ENCODE measurements around the gene UFD1. TPM values are rescaled to one million over a fixed set of nuclear protein-coding genes. Genes with fewer than 3 reads are reported as not detected.

The UFD1 gene
- total and polyA plus RNA-seq, 4 donors: 23.1 to 111 (median 70.0) TPM

DNA sequence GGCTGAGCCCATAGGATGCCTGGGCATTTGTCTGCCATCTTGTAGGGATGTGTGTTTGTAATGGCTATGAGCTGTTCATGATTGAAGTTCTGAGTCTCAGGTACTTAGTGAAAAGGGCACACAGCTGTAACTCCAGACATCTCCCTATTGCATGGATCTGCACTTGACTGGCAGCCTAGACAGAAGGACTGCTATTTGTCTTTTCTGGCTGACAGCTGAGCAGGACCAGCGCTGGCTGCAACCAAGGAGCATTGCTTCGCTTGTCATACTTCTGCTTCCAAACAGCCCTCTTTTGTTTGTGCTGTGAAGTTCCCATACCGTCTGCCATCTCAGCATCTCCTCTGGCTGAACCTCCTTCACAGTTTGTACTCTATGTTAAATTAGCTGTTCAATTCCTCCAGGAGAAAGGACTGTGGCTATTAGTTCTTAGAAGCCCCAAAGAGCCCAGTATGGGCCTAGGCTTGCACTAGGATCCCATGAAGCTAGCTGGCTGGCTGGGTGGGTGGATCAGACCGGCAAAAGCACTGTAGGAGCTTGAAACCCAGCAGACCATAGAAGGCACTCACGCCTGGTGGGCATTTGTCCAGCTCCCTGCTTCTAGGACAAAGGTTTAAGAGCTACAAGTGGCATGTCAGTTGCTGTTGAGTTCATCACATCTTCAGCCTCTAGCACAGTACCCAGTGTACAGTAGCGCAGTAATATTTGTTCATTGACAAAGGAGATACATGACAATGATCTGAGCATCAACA, 67.9 kb downstream of the UFD1 start:
- Histone ChIP-seq H3K4me3 (no peak overlapping the region), H3K36me3 (ENCODE audit: control insufficient read depth in 4 of 4, insufficient read depth in 4 of 4, low read length in 4 of 4) (peaks cover 0 to 23% (median 5%) of the 10 kb centered on the region in 4 donors), H3K27ac (ENCODE audit: low read depth in 1 of 2, low read length in 1 of 2) (peak overlapping the region in 1 of 2 donors; percentile 3), H3K4me1 (ENCODE audit: control insufficient read depth in 5 of 5, insufficient read depth in 5 of 5, low read length in 5 of 5) (peaks cover 0 to 12% (median 0%) of the 10 kb centered on the region in 5 donors), H3K9me3 (ENCODE audit: control insufficient read depth in 4 of 4, insufficient read depth in 3 of 4, low read length in 3 of 4) (no peaks in the 10 kb centered on the region), H3K9ac (ENCODE audit: insufficient read depth in 1 of 2, low read length in 2 of 2) (no peak overlapping the region), H3K27me3 (ENCODE audit: control insufficient read depth in 3 of 3, insufficient read depth in 3 of 3, low read length in 2 of 3) (no peaks in the 10 kb centered on the region)
- ATAC-seq (ENCODE audit: insufficient read depth, low FRiP score) (no peak), DNase-seq (no peak)
- TF ChIP-seq, protein P1, sequence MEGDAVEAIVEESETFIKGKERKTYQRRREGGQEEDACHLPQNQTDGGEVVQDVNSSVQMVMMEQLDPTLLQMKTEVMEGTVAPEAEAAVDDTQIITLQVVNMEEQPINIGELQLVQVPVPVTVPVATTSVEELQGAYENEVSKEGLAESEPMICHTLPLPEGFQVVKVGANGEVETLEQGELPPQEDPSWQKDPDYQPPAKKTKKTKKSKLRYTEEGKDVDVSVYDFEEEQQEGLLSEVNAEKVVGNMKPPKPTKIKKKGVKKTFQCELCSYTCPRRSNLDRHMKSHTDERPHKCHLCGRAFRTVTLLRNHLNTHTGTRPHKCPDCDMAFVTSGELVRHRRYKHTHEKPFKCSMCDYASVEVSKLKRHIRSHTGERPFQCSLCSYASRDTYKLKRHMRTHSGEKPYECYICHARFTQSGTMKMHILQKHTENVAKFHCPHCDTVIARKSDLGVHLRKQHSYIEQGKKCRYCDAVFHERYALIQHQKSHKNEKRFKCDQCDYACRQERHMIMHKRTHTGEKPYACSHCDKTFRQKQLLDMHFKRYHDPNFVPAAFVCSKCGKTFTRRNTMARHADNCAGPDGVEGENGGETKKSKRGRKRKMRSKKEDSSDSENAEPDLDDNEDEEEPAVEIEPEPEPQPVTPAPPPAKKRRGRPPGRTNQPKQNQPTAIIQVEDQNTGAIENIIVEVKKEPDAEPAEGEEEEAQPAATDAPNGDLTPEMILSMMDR (IDR thresholded peaks at IDR 0.05; ENCODE audit: control extremely low read depth, extremely low read depth): no peak
- 96 to 97% methylated on average over 6 of the region's 6 CpGs for WGBS, 2 donors

DNA sequence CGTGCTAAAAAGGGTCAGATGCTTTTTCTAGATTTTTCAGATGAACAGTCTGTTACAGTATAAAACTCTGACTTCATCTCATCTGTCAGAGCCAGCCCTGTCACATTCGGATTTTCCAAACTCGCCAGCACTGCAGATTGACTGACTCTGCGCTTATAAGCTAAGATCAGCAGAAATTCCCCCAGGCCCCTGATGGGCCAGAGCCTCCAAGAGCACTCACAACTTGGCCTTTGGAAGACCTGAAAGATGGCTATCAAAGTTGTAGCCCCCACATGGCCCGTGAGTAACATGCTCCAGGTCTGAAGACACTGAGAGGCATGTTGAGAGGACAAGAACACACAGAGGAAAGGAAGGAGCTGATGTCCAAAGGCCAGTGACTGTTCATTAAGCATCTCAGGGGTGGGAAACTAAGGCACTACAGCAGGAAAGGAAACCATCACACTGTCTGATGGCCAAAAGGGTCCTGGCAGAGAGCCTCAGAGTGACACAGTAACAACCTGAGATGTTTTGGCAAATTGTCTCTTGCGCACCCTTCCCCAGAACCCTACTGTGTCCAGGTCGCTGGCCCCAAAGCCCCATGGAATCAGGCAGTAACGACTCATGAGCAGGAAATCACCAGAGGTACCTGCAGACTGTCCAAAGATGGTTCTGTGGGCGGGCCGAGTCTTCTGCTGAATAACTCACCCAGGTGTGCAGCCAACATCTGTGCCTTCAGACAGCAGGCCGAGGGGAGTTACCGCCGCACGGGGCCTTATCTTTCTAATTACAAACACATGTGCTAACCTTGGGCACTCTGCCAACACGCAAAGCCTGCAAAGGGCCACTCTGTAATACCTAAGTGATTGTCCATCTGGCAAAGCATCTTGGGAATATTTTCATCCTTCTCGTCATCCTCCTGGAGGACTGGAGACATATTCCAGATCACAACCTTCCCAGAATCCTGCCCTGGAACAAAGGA, 71.1 kb downstream of the UFD1 start:
- Histone ChIP-seq H3K9ac (ENCODE audit: insufficient read depth in 1 of 2, low read length in 2 of 2) (no peak overlapping the region), H3K27ac (ENCODE audit: low read depth in 1 of 2, low read length in 1 of 2) (peak overlapping the region in 1 of 2 donors; percentile 13), H3K4me3 (no peak overlapping the region), H3K36me3 (ENCODE audit: control insufficient read depth in 4 of 4, insufficient read depth in 4 of 4, low read length in 4 of 4) (peaks cover 4 to 34% (median 10%) of the 10 kb centered on the region in 4 donors), H3K27me3 (ENCODE audit: control insufficient read depth in 3 of 3, insufficient read depth in 3 of 3, low read length in 2 of 3) (no peaks in the 10 kb centered on the region), H3K4me1 (ENCODE audit: control insufficient read depth in 5 of 5, insufficient read depth in 5 of 5, low read length in 5 of 5) (peaks cover 0 to 12% (median 0%) of the 10 kb centered on the region in 5 donors), H3K9me3 (ENCODE audit: control insufficient read depth in 4 of 4, insufficient read depth in 3 of 4, low read length in 3 of 4) (no peaks in the 10 kb centered on the region)
- DNase-seq (peak in 1 of 3 donors; percentile 15), ATAC-seq (ENCODE audit: insufficient read depth, low FRiP score) (no peak)
- 84 to 85% methylated on average over 16 of the region's 16 CpGs for WGBS, 2 donors
- TF ChIP-seq, protein P1 (IDR thresholded peaks at IDR 0.05; ENCODE audit: control extremely low read depth, extremely low read depth): no peak

DNA sequence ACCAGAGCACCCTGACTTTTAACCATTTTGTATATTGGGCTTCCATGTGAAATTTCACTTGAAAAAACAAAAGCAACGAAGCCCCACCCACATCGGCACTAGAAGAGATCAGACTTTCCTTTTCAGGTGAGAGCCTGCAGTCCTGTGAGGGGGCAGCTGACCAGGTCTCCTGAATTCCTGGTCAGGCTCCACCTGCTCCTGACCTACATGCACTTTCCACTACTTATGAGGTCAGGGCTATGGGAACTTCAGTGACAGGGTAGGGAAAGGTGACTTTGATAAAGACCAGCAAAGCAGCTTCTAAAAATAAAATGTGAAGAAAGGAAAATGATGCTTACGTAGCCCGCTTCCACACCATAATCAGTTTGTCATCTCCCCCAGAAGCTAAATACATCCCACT, 72.1 kb downstream of the UFD1 start:
- ATAC-seq (ENCODE audit: insufficient read depth, low FRiP score) (no peak), DNase-seq (no peak)
- Histone ChIP-seq H3K4me1 (ENCODE audit: control insufficient read depth in 5 of 5, insufficient read depth in 5 of 5, low read length in 5 of 5) (peaks cover 0 to 12% (median 0%) of the 10 kb centered on the region in 5 donors), H3K9ac (ENCODE audit: insufficient read depth in 1 of 2, low read length in 2 of 2) (no peak overlapping the region), H3K27me3 (ENCODE audit: control insufficient read depth in 3 of 3, insufficient read depth in 3 of 3, low read length in 2 of 3) (no peaks in the 10 kb centered on the region), H3K27ac (ENCODE audit: low read depth in 1 of 2, low read length in 1 of 2) (peak overlapping the region in 1 of 2 donors; percentile 70), H3K36me3 (ENCODE audit: control insufficient read depth in 4 of 4, insufficient read depth in 4 of 4, low read length in 4 of 4) (peaks cover 4 to 35% (median 10%) of the 10 kb centered on the region in 4 donors), H3K9me3 (ENCODE audit: control insufficient read depth in 4 of 4, insufficient read depth in 3 of 4, low read length in 3 of 4) (no peaks in the 10 kb centered on the region), H3K4me3 (no peak overlapping the region)
- TF ChIP-seq, protein P1 (IDR thresholded peaks at IDR 0.05; ENCODE audit: control extremely low read depth, extremely low read depth): no peak
- WGBS, 2 donors: 93 to 98% methylated on average over 4 of the region's 4 CpGs
